NCI-H1694 treated with DMSO at 0.1 percent for 48 hours (cell line): ENCODE measurements around the gene SCT.

ENCODE experiments used
- DNase-seq: peaks from one replicate; lab custom pipeline; 2025; lab: John Stamatoyannopoulos, UW

SCT gene

DNA sequence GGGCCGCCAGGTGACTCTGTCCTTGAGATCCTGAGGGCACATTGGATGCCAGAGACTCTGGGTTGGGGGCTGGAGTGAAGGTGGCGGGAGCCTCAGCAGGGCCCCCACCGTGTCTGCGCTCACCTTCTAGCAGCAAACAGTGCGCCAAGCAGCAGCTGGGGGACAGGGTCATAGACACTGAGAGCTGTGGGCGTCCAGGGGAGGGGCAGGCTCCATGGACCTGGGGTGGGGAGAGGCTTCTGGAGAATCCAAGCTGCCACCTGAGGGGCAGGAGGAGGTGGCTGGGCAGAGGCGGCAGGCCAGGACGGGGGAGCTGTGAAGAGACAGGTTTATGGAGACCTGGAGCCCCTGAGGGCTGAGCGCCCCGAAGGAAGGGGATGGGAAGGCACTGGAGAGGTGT lies 42.7 kb downstream of the SCT start:
- DNase-seq: no peak

- DNase-seq: no peak
Measured at GRCh38 chr11:581752-582151, 45.2 kb downstream of the SCT start.

GRCh38 chr11:581342-581741 lies 45.6 kb downstream of the SCT start:
- no peak for DNase-seq

DNA sequence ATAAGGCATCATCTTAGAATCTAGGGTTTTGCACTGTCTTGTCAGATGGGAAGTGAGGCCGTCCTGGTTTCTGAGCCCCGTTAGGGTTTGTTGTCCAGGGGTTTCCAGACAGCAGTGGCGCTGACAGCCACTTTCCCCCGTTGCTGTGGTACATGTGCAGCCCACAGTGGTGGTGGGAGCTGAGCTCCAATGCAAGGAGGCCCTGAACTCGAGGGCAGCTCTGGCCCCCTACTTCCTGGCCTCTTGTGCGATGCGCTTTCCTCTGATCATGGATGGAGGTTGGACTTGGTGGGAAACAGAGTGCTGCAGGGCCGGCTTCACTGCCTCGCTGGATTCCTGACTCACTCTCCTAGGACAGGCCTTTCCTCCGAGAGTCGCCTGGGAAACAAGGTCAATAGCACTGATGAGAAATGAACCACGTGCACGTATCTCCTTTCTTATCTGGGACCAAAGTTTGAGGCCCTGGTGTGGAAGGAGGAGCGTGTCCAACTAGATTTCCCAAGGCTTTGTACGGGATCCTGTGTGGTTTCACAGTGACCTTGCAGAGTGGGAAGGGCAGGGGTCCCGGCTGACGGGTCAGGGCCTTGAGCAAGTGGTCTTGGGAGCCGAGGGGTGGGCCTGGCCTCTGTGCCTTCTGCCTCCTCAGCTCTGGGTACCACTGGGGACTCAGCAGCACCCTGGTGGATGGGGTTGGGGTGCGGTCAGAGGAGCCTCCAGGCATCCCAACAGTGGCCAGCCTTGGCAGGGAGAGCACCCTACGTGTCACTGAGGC lies 47.0 kb downstream of the SCT start:
- no peak for DNase-seq

- no peak for DNase-seq
Measured at GRCh38 chr11:578276-579035, 48.5 kb downstream of the SCT start.

DNA sequence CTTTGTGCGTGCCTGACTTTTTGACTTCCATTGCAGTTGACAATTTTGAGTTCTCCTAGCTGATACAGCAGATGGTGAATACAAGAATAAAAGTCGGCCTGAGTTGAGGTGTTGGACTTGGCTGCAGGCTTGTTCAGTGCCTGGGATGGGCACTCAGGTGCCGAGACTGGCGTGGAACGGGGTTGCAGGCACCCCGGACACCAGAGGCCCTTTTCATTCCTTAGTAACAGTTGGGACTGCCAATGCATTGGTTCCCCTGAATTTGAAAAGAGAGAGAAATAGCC lies 49.4 kb downstream of the SCT start:
- no peak for DNase-seq

DNA sequence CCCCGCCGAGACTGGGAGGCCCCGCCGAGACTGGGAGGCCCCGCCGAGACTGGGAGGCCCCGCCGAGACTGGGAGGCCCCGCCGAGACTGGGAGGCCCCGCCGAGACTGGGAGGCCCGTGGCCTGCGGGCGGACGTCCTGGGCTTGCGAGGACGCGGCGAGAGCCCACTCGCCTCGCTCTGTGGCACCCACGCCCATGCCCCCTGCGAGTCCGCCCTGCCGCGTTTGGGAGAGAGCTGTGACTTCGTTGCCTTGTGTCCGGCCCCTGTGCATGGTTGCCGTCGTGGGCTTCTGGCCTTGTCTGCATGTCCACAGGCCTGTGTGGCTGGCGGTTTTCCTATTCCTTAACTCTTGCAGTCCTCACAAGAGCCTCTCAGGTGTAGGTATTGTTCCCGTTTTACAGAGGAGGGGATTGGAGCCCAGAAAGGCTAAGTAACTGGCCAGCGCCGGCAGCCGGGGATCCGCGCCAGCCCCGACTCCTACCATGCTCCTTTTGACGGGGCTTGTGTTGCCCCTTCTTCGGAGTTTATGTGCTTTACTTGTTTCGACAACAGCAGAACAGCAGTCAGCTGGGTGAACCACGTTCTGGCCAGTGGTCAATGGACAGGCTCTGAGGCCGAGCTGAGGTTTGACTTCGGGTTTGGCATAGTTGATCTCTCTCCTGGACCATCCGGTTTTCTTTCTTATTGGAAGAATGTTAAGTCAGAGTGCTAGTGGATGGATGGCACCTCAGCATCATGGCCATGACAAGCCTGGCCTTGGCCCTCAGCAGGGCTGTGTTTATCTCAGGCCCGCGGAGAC lies 50.0 kb downstream of the SCT start:
- DNase-seq: no peak
